Subcutaneous adipose tissue (tissue), 4 donors: ENCODE measurements around the gene ZFPM1. TPM values are rescaled to one million over a fixed set of nuclear protein-coding genes. Genes with fewer than 3 reads are reported as not detected.

Experiments used
- total RNA-seq, 4 donors: library from RNA; depleted of rRNA; stranded (reverse); fragments of >200 nt; gene quantifications; one replicate each; pipeline ENCODE4 v1.1.0, GENCODE V29; 2016
- TF ChIP-seq, protein P1 (sequence below): fragments of 450-650 bp; IDR thresholded peaks from one replicate; pipeline ENCODE4 v1.5.1; 2016; ENCODE audit warnings: low read depth, mild to moderate bottlenecking, control low read depth, antibody characterized with exemption, moderate library complexity

ZFPM1 gene
- total RNA-seq, 4 donors from 2014 or later, result 0.17 to 0.57 (median 0.44) TPM; not detected in 1

DNA sequence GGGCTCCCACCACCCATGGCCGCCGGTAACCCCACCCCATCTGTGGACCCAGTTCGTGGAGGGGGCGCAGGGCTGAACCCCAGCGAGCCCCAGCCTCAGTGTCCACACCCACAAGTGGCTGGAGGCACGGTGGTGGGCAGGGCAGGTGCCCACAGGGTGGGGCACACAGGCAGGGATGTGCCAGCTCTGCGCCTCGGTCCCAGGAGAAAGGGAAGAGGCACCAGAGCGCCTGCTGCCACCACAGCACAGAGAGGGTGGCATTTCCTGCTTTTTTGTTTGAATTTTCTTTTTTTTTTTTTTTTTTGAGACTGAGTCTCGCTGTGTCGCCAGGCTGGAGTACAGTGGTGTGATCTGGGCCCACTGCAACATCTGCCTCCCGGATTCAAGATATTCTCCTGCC is 19.0 kb downstream of the ZFPM1 start:
- TF ChIP-seq, protein P1, sequence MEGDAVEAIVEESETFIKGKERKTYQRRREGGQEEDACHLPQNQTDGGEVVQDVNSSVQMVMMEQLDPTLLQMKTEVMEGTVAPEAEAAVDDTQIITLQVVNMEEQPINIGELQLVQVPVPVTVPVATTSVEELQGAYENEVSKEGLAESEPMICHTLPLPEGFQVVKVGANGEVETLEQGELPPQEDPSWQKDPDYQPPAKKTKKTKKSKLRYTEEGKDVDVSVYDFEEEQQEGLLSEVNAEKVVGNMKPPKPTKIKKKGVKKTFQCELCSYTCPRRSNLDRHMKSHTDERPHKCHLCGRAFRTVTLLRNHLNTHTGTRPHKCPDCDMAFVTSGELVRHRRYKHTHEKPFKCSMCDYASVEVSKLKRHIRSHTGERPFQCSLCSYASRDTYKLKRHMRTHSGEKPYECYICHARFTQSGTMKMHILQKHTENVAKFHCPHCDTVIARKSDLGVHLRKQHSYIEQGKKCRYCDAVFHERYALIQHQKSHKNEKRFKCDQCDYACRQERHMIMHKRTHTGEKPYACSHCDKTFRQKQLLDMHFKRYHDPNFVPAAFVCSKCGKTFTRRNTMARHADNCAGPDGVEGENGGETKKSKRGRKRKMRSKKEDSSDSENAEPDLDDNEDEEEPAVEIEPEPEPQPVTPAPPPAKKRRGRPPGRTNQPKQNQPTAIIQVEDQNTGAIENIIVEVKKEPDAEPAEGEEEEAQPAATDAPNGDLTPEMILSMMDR, result no peak

DNA sequence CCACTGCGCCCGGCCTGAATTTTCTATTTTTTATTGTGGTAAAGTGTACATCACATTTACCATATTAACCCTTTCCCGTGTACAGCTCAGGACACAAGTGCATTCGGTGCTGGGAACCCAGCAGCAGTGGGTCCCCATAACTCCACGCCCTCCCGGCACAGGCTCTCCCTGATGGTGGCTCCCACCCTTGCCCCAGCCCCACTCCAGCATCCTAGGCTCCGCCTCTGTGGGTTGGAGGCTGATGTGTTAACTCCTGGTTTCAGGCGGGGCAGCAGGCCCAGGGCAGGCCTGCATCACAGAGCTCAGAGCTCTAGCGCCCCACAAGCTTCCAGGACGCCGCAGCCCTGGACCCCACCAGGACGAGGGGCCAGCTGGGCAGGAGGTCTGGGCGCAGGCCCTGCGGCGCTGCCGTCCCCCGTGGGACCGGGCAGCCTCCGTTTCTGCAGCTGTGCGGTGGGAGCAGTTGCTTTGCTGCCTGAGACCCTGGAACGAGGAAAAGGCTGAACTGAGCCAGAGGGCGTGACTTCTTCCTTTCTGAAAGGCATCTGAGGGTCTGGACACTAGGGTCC is 19.6 kb downstream of the ZFPM1 start:
- TF ChIP-seq, protein P1, result no peak

- TF ChIP-seq, protein P1, result no peak
Observed at GRCh38 chr16:88473666-88474534, 20.8 kb downstream of the ZFPM1 start.

DNA sequence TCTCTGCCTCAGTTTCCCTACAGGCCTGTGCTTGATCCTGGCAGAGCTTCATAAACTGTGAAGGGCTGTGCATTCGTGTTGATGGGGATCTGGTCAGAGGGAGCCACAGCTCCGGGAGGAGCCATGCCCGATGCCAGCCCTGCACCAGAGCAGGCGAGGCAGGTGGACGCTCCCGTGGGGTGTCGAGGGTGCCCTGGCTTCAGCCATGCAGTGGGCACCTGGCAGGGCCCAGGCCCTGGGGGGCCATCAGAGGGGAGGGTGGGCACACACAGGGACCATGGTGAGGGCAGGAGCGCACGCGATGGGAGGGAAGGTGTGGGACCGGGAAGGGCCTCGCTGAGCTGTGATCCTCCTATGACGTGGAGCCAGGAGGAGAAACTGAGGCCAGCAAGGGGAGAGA is 22.0 kb downstream of the ZFPM1 start:
- TF ChIP-seq, protein P1, result no peak

- TF ChIP-seq, protein P1, result no peak
Observed at GRCh38 chr16:88476203-88476602, 23.1 kb downstream of the ZFPM1 start.

DNA sequence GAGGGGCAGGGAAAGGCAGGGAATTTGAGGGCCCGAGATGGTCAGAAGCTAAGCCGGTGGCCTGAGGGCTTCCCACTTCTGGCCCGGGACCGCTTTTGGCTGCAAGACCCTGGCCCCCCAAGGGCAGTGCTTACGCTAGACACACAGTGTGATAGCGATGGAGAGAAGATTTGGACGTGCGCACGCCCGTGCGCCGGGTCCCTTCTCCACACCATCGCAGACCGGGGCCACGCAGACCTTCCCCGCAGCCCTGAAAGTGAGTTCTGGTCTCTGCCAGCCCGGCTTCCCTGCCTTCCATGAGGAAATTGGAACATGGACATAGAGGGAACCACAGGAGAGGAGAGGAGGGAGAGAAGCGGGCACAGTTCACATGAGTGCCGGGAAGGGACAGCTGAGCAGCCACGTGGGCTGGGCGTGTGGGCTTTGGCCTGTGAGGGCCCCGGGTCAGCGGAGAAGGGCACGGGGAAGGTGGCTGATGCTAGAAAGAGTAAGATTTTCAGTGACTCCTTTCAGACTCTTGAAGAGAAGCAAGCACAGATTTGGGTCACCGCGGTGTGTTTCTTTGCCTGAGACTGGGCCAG is 23.8 kb downstream of the ZFPM1 start:
- TF ChIP-seq, protein P1, result no peak

- TF ChIP-seq, protein P1, result no peak
Observed at GRCh38 chr16:88477631-88478519, 24.8 kb downstream of the ZFPM1 start.
